Small intestine (tissue), 7 donors: ENCODE results near the gene GTF3C6. TPM values are rescaled to one million over a fixed set of nuclear protein-coding genes. Genes with fewer than 3 reads are reported as not detected.

Experiments used
- DNase-seq, 2 donors: peaks; one replicate each; pipeline versions ENCODE4 v3.0.0 to v3.0.0-alpha.2; 2013
- FAIRE-seq: peaks from 2 replicates; lab custom pipeline; 2012; peaks lifted over from hg19 to GRCh38; lab: Jason Lieb, UNC
- H3K27ac ChIP-seq, 3 donors: one replicate each; pipeline ENCODE4 v1.5.1; 2013; ENCODE audit warnings: low read length in 2 of 3, mild to moderate bottlenecking in 2 of 3, control low read depth in 1 of 3, inconsistent platforms in 1 of 3, low read depth in 1 of 3, moderate library complexity in 1 of 3
- H3K27me3 ChIP-seq, 3 donors: one replicate each; pipeline ENCODE4 v1.6.1; 2013; ENCODE audit warnings: low read length in 3 of 3, inconsistent platforms in 1 of 3; ENCODE audit not compliant: control insufficient read depth in 3 of 3, insufficient read depth in 3 of 3
- H3K36me3 ChIP-seq, 3 donors: one replicate each; pipeline ENCODE4 v1.6.1; 2013; ENCODE audit warnings: low read length in 3 of 3, inconsistent platforms in 1 of 3, low read depth in 1 of 3, mild to moderate bottlenecking in 1 of 3, moderate library complexity in 1 of 3; ENCODE audit not compliant: control insufficient read depth in 3 of 3, insufficient read depth in 2 of 3
- H3K4me1 ChIP-seq, 3 donors: one replicate each; pipeline ENCODE4 v1.6.1; 2013; ENCODE audit warnings: low read length in 2 of 3, inconsistent platforms in 1 of 3, low read depth in 1 of 3, mild to moderate bottlenecking in 1 of 3, moderate library complexity in 1 of 3; ENCODE audit not compliant: control insufficient read depth in 3 of 3, insufficient read depth in 2 of 3
- H3K4me3 ChIP-seq, 3 donors: one replicate each; pipeline ENCODE4 v1.5.1; 2013; ENCODE audit warnings: low read length in 3 of 3, control low read depth in 1 of 3, inconsistent platforms in 1 of 3, low read depth in 1 of 3, mild to moderate bottlenecking in 1 of 3, moderate library complexity in 1 of 3
- H3K9me3 ChIP-seq, 2 donors: one replicate each; pipeline ENCODE4 v1.6.1; 2013; ENCODE audit warnings: low read depth in 1 of 2, low read length in 1 of 2; ENCODE audit not compliant: control insufficient read depth in 2 of 2, insufficient read depth in 1 of 2
- WGBS, 3 donors: extraction: QIAGEN DNeasy Blood & Tissue Kit; methylation state at CpG; one replicate each; pipeline ENCODE4 v1.1.7; 2013; 5-methylcytosine and 5-hydroxymethylcytosine counted together
- polyA plus RNA-seq, 4 donors: library from polyadenylated mRNA; stranded (reverse) in 3 of 4; unstranded in 1 of 4; fragments of 200-250 nt in 3 of 4; fragments of 120-200 nt in 1 of 4; gene quantifications; one replicate each; pipeline versions ENCODE4 v1.2.1 to v1.2.3, GENCODE V29; 2013
- donor health status: healthy with polysubstance abuse.
- donor health status: control.
- donor health status: control.
- donor health status: Bipolar disorder and iron deficiency.
- donor health status: healthy.

The GTF3C6 gene
- polyA plus RNA-seq, 4 donors, result 62.8 to 78.1 (median 76.2) TPM

- H3K9me3 ChIP-seq, result peaks cover 0 to 3% of the 10 kb centered on the region in 2 donors
- FAIRE-seq, result no peak
- no peak overlapping the region for H3K27ac ChIP-seq
- 86 to 89% (median 87%) methylated on average over 8 of the region's 8 CpGs for WGBS, 3 donors
- DNase-seq, result no peak
- no peaks in the 10 kb centered on the region for H3K36me3 ChIP-seq
- H3K27me3 ChIP-seq, result no peaks in the 10 kb centered on the region
- no peaks in the 10 kb centered on the region for H3K4me1 ChIP-seq
- H3K4me3 ChIP-seq, result no peak overlapping the region
These were observed 18.9 kb upstream of the GTF3C6 start for GRCh38 chr6:110939429-110940200.

GRCh38 chr6:110944681-110945151 is 13.8 kb upstream of the GTF3C6 start:
- DNase-seq (no peak), FAIRE-seq (no peak)
- H3K4me1 ChIP-seq, result no peaks in the 10 kb centered on the region
- 77 to 95% (median 83%) methylated on average over 1 of the region's 1 CpG for WGBS, 3 donors
- H3K4me3 ChIP-seq, result no peak overlapping the region
- no peak overlapping the region for H3K27ac ChIP-seq
- H3K36me3 ChIP-seq, result no peaks in the 10 kb centered on the region
- no peaks in the 10 kb centered on the region for H3K9me3 ChIP-seq
- no peaks in the 10 kb centered on the region for H3K27me3 ChIP-seq

DNA sequence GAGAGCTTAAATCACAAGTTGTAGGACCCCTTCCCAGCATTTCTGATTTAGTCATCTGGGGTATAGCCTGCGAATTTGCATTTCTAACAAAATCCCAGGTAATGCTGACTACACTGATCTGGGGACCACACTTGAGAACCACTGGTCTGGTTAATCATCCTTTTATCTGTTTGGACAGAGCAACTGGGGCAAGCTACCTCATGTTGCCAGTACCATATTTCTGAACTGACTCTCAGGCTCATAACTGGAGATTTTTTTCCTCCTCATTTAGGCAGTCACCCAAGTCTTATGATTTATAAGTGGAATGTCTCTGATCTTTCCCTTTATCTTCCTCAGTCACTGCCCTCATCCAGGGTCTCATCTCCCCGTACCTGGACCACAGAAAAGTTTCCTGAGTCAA is 12.0 kb upstream of the GTF3C6 start:
- Histone ChIP-seq H3K4me1 (no peaks in the 10 kb centered on the region), H3K9me3 (no peaks in the 10 kb centered on the region), H3K36me3 (no peaks in the 10 kb centered on the region), H3K27ac (no peak overlapping the region), H3K27me3 (no peaks in the 10 kb centered on the region), H3K4me3 (no peak overlapping the region)
- WGBS, 3 donors, result 88 to 92% (median 90%) methylated on average over 2 of the region's 2 CpGs
- DNase-seq (no peak), FAIRE-seq (no peak)

GRCh38 chr6:110949679-110950285 is 8.7 kb upstream of the GTF3C6 start:
- 30 to 40% (median 33%) methylated on average over 8 of the region's 8 CpGs for WGBS, 3 donors
- FAIRE-seq, result no peak

DNA sequence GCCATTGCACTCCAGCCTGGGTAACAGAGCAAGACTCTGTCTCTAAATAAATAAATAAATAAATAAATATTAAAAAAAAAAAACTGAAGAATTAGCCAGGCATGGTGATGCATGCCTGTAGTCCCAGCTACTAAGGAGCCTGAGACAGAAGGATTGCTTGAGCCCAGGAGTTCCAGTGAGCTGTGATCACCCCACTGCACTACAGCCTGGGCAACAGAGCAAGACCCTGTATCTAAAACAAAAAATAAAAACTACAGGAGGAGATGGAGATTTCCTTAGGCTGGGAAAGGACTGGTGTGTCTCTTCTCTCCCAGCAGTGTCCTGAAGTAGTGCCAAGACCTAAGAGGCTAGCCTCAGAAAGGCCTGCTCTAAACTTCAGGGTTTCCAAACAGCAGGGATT is 8.1 kb upstream of the GTF3C6 start:
- Histone ChIP-seq H3K27ac (no peak overlapping the region), H3K36me3 (no peaks in the 10 kb centered on the region), H3K4me3 (no peak overlapping the region), H3K9me3 (no peaks in the 10 kb centered on the region), H3K4me1 (peaks cover 0 to 5% (median 0%) of the 10 kb centered on the region in 3 donors), H3K27me3 (no peaks in the 10 kb centered on the region)
- DNase-seq (no peak), FAIRE-seq (no peak)

More at GRCh38 chr6:110949679-110950285, 8.7 kb upstream of the GTF3C6 start:
- Histone ChIP-seq H3K36me3 (no peaks in the 10 kb centered on the region), H3K27ac (no peak overlapping the region), H3K4me3 (no peak overlapping the region), H3K9me3 (no peaks in the 10 kb centered on the region), H3K27me3 (no peaks in the 10 kb centered on the region), H3K4me1 (peaks cover 0 to 5% (median 0%) of the 10 kb centered on the region in 3 donors)
- DNase-seq, result peak; percentile 26 to 32

- no peaks in the 10 kb centered on the region for H3K27me3 ChIP-seq
- H3K9me3 ChIP-seq, result no peaks in the 10 kb centered on the region
- H3K27ac ChIP-seq, result no peak overlapping the region
- peaks cover 0 to 5% (median 0%) of the 10 kb centered on the region in 3 donors for H3K4me1 ChIP-seq
- DNase-seq (no peak), FAIRE-seq (no peak)
- 38 to 60% (median 53%) methylated on average over 1 of the region's 1 CpG for WGBS, 3 donors
- H3K4me3 ChIP-seq, result no peak overlapping the region
- H3K36me3 ChIP-seq, result no peaks in the 10 kb centered on the region
These were observed 7.5 kb upstream of the GTF3C6 start for GRCh38 chr6:110951008-110951407.

DNA sequence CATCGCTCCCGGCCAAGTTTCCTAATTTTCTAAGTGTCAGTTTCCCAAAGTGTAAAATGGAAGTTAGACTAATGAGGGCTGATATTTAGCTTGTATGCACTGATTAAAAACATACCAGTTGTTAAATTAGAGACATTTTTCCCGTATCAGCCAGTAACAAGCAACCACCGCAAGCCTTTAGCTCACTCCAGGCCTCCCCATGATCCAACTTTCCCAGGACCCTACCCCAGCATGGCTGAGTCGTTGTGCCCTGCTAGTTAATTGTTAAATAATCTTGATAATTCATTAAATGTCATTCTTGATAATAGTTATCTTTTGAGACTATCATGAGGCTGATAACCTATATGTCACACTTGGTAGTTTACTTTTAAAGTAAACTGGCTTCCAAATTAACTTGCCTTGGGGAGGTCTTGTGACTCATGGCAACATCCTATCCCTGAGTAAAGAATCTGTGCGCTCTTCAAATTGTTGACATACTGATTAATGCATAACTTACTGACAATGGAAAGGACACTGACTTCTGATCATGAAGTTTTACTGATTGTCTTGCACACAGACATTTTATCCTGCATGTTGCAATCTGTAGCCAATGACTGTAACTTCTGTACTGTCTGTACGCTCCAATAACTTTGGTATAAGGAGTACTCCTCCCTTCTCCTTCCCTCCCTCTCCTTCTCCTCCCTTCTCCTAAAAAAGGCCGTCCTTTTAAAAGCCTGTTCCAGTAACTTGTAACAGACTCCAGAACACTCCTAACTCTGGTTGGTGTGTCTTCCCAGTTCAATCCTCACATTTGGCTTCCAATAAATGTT is 6.3 kb upstream of the GTF3C6 start:
- H3K4me3 ChIP-seq, result no peak overlapping the region
- no peak for FAIRE-seq
- H3K27ac ChIP-seq, result no peak overlapping the region
- H3K9me3 ChIP-seq, result no peaks in the 10 kb centered on the region
- 65 to 75% (median 68%) methylated on average over 8 of the region's 8 CpGs for WGBS, 3 donors
- DNase-seq, result peak in 1 of 2 donors; percentile 63
- H3K36me3 ChIP-seq, result no peaks in the 10 kb centered on the region
- H3K4me1 ChIP-seq, result peaks cover 0 to 5% (median 0%) of the 10 kb centered on the region in 3 donors
- H3K27me3 ChIP-seq, result no peaks in the 10 kb centered on the region

DNA sequence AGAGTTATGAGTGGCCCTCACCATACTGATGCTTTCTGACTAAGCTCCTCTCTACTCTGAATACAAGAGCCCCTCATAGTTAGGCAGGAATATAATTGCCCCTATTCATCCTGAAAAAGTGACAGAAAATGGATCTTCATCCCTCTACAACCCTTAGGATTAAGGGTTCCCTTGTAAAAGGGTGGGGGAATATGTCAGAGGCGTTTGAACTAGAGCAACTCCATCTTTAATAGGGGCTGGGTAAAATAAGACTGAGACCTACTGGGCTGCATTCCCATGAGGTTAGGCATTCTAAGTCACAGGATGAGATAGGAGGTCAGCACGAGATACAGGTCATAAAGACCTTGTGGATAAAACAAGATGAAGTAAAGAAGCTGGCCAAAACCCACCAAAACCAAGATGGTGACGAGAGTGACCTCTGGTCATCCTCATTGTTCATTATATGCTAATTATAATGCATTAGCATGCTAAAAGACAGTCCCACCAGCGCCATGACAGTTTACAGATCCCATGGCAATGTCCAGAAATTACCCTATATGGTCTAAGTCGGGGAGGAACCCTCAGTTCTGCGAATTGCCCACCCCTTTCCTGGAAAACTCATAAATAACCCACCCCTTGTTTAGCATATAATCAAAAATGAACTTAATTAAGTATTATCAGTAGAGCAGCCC is 4.7 kb upstream of the GTF3C6 start:
- H3K27me3 ChIP-seq, result no peaks in the 10 kb centered on the region
- no peak overlapping the region for H3K4me3 ChIP-seq
- FAIRE-seq (no peak), DNase-seq (no peak)
- H3K27ac ChIP-seq, result no peak overlapping the region
- WGBS, 3 donors, result 89 to 95% (median 91%) methylated on average over 6 of the region's 6 CpGs
- no peaks in the 10 kb centered on the region for H3K36me3 ChIP-seq
- H3K4me1 ChIP-seq, result peaks cover 0 to 5% (median 2%) of the 10 kb centered on the region in 3 donors
- no peaks in the 10 kb centered on the region for H3K9me3 ChIP-seq
